Astrocyte (in vitro differentiated cells and primary cell): ENCODE data around the gene SPSB2.

Experiments used
- CTCF ChIP-seq: IDR thresholded peaks from 2 replicates; pipeline ENCODE4 v1.5.1; 2011; ENCODE audit warnings: low read depth, mild to moderate bottlenecking, inconsistent platforms, low read length, moderate library complexity; ENCODE audit not compliant: insufficient read depth
- EZH2 ChIP-seq: IDR thresholded peaks from 2 replicates; pipeline ENCODE4 v1.6.1; 2012; ENCODE audit warnings: mild to moderate bottlenecking, low read length, inconsistent platforms; ENCODE audit not compliant: insufficient read depth

- TF ChIP-seq CTCF = no peak
- no peak for TF ChIP-seq EZH2
Observed at GRCh38 chr12:6832125-6832524, 41.0 kb downstream of the SPSB2 start.
